ENCODE data around the gene DYNLL1. TPM values are rescaled to one million over a fixed set of nuclear protein-coding genes. Genes with fewer than 3 reads are reported as not detected.
"Not testable (repeated sequence)": the region's sequence is repeated elsewhere in the genome, so short reads cannot be mapped to it uniquely, and the experiment has no call there.

The DYNLL1 gene
- total RNA-seq (2021; ENCODE audit: unreplicated experiment), result 243 TPM
- 237 and 321 TPM in 2 replicates for polyA plus RNA-seq (2012)
- Bru-seq, nascent RNA, result percentile 56 among the genes with signal in this experiment
- BruChase-seq, experiment 1, labeled RNA remaining after a 6-hour chase, result percentile 74 among the genes with signal in this experiment
- percentile 62 among the genes with signal in this experiment for BruChase-seq, experiment 2, labeled RNA remaining after a 2-hour chase
- long read RNA-seq, transcript DYNLL1-207 (2 exons, 719 nt), result minor isoform, 23 of 116 reads
- long read RNA-seq, transcript DYNLL1-201 (3 exons, 720 nt), result major isoform, 45 of 116 reads
- long read RNA-seq, transcript DYNLL1-210 (1 exons, 670 nt), result minor isoform, 43 of 116 reads
- long read RNA-seq, partial matches to known transcripts, result 0 of 116 reads
- long read RNA-seq, other reads (novel, unspliced or antisense), result 1 of 116 reads

GRCh38 chr12:120495731-120496412 lies at the start of gene DYNLL1:
Gene DYNLL1, plus strand, starts transcription at chr12:120496113. Its CDS starts 309 bp downstream, at chr12:120496422.
- peak within 1 kb of the TSS; percentile 93 for H3K4me3 ChIP-seq (replicated peaks in 1 of 2; ENCODE audit: low read depth in 1 of 2, low read length in 2 of 2)
- peak; percentile 94 for ATAC-seq
- peak within 1 kb of the TSS; percentile 81 for H3K9ac ChIP-seq (ENCODE audit: low read length)
- peaks cover 35% of the 10 kb centered on the region for H3K79me2 ChIP-seq (ENCODE audit: insufficient read depth, low read length)
- intact Hi-C loops (cut with micrococcal nuclease), result loop anchor here (1.0 kb wide), 1 partner anchor 22 kb away; no protein-coding TSS in a partner anchor
- H3K27me3 ChIP-seq (ENCODE audit: insufficient read depth, low read length), result no peaks in the 10 kb centered on the region
- H3K9me2 ChIP-seq (ENCODE audit: insufficient read depth), result no peaks in the 10 kb centered on the region
- RAD21 ChIA-PET (ENCODE audit: low non-redundant PET in 1 of 2, low total read pairs in 2 of 2, uncharacterized antibody in 2 of 2, unreplicated experiment in 2 of 2), result no interaction called here
- peaks cover 3% of the 10 kb centered on the region; the same call in 1 of the 2 replicates for H4K20me1 ChIP-seq (ENCODE audit: insufficient read depth)
- no peak within 1 kb of the TSS for H2AFZ ChIP-seq (ENCODE audit: low read depth, low read length, poor library complexity, severe bottlenecking)
- H3K27ac ChIP-seq (ENCODE audit: low read depth, low read length), result peak within 1 kb of the TSS; percentile 92
- POLR2A ChIA-PET, result interaction anchor here (0.5 to 2.2 kb wide), 16 partner anchors 9 to 514 kb away, joined by 3 to 18 read pairs (median 4); partner anchors contain the start of genes COQ5, RNU4-1, RNU4-2 and SRSF9
- H3K9me3 ChIP-seq (ENCODE audit: control insufficient read depth in 1 of 2, insufficient read depth in 1 of 2, low read depth in 1 of 2, low read length in 2 of 2), result no peaks in the 10 kb centered on the region
- H3K4me2 ChIP-seq (ENCODE audit: low read length), result peak within 1 kb of the TSS; percentile 85
- CTCF ChIA-PET, result interaction anchor here (1.3 kb wide), 1 partner anchor 24 kb away, joined by 3 read pairs; no protein-coding TSS in a partner anchor
- BruUV-seq (replicated peaks), result no TSS peak
- peak; percentile 91 for DNase-seq (ENCODE audit: low read depth, low spot score)
- TF ChIP-seq YY1 (IDR thresholded peaks at IDR 0.05; ENCODE audit: extremely low read depth, insufficient replicate concordance, low read depth, low read length), result peak; percentile 61
- TF ChIP-seq SIN3A (IDR thresholded peaks at IDR 0.05; ENCODE audit: low read depth), result peak; percentile 92
- TF ChIP-seq SP1 (IDR thresholded peaks at IDR 0.05; ENCODE audit: low read depth), result peak; percentile 99
- TF ChIP-seq SRF (IDR thresholded peaks at IDR 0.05; ENCODE audit: low read depth), result peak; percentile 96
- TF ChIP-seq POLR2A (IDR thresholded peaks at IDR 0.05; ENCODE audit: borderline replicate concordance, extremely low read depth, insufficient read depth, insufficient read length), result peak; percentile 89
- no peak for TF ChIP-seq REST (IDR thresholded peaks at IDR 0.05; ENCODE audit: low read depth)
- peak; percentile 40 for TF ChIP-seq ZFX (IDR thresholded peaks at IDR 0.05)
- TF ChIP-seq EZH2 (IDR thresholded peaks at IDR 0.05), result no peak
- no peak for TF ChIP-seq CBX3 (IDR thresholded peaks at IDR 0.05; ENCODE audit: low read depth)
- TF ChIP-seq POLR2AphosphoS5 (IDR thresholded peaks at IDR 0.05; ENCODE audit: low read depth, low read length), result peak; percentile 100
- peak; percentile 88 for TF ChIP-seq MAX (IDR thresholded peaks at IDR 0.05)
- peaks cover 9 to 16% of the 10 kb centered on the region in 2 experiments; a peak in 2 of 4 replicates for H3K4me1 ChIP-seq (ENCODE audit: control insufficient read depth in 1 of 2, insufficient read depth in 2 of 2, low read length in 2 of 2)
- H3K36me3 ChIP-seq (ENCODE audit: control insufficient read depth in 1 of 2, insufficient read depth in 2 of 2, low read length in 2 of 2), result peaks cover 10 to 16% of the 10 kb centered on the region in 2 experiments; a peak in 2 of 4 replicates

- H3K9me3 ChIP-seq (ENCODE audit: control insufficient read depth in 1 of 2, insufficient read depth in 1 of 2, low read depth in 1 of 2, low read length in 2 of 2); H2AFZ ChIP-seq (ENCODE audit: low read depth, low read length, poor library complexity, severe bottlenecking); intact Hi-C loops (cut with micrococcal nuclease); H4K20me1 ChIP-seq (ENCODE audit: insufficient read depth); RAD21 ChIA-PET (ENCODE audit: low non-redundant PET in 1 of 2, low total read pairs in 2 of 2, uncharacterized antibody in 2 of 2, unreplicated experiment in 2 of 2); DNase-seq (ENCODE audit: low read depth, low spot score); ATAC-seq; H3K9me2 ChIP-seq (ENCODE audit: insufficient read depth); H3K27me3 ChIP-seq (ENCODE audit: insufficient read depth, low read length): not testable (repeated sequence)
- Histone ChIP-seq H3K4me2 (ENCODE audit: low read length) (peak overlapping the region; percentile 75), H3K4me3 (replicated peaks in 1 of 2; ENCODE audit: low read depth in 1 of 2, low read length in 2 of 2) (peak overlapping the region; percentile 95 to 99), H3K79me2 (ENCODE audit: insufficient read depth, low read length) (peaks cover 84% of the 10 kb centered on the region), H3K9ac (ENCODE audit: low read length) (peak overlapping the region; percentile 97), H3K4me1 (ENCODE audit: control insufficient read depth in 1 of 2, insufficient read depth in 2 of 2, low read length in 2 of 2) (peaks cover 14 to 16% of the 10 kb centered on the region in 2 experiments), H3K27ac (ENCODE audit: low read depth, low read length) (peak overlapping the region; percentile 90), H3K36me3 (ENCODE audit: control insufficient read depth in 1 of 2, insufficient read depth in 2 of 2, low read length in 2 of 2) (peaks cover 19 to 30% of the 10 kb centered on the region in 2 experiments; a peak in 3 of 4 replicates)
- ChIA-PET POLR2A (interaction anchor here (1.3 kb wide), 1 partner anchor 9 kb away, joined by 3 read pairs; the partner anchor contains the start of gene COX6A1), CTCF (interaction anchor here (1.1 kb wide), 1 partner anchor 19 kb away, joined by 3 read pairs; no protein-coding TSS in a partner anchor)
- TSS peak; percentile 80 for BruUV-seq (replicated peaks)
Observed at GRCh38 chr12:120446844-120447178, 49.1 kb upstream of the DYNLL1 start.
